Measurements from ENCODE around the gene AKR7A3.

The AKR7A3 gene

GRCh38 chr1:19254416-19254815 lies 34.2 kb downstream of the AKR7A3 start:
- no peak for TF ChIP-seq CTCF (IDR thresholded peaks at IDR 0.05; ENCODE audit: extremely low read depth, missing control alignments)
- no peak for DNase-seq (ENCODE audit: low spot score)

- DNase-seq (ENCODE audit: low spot score) = peak; percentile 93
- TF ChIP-seq CTCF (IDR thresholded peaks at IDR 0.05; ENCODE audit: extremely low read depth, missing control alignments) = no peak
Observed at GRCh38 chr1:19251305-19252196, 37.0 kb downstream of the AKR7A3 start, which contains the start of the genes EMC1 and MRTO4. TSS of gene EMC1 (minus strand) at chr1:19251524. CDS start at chr1:19251509, 15 bp downstream. TSS of gene MRTO4 (plus strand) at chr1:19251805. CDS start at chr1:19251836, 31 bp downstream.

GRCh38 chr1:19250629-19251304 lies 37.8 kb downstream of the AKR7A3 start:
- no peak for DNase-seq (ENCODE audit: low spot score)
- TF ChIP-seq CTCF (IDR thresholded peaks at IDR 0.05; ENCODE audit: extremely low read depth, missing control alignments) = no peak

GRCh38 chr1:19240673-19241538 lies 47.7 kb downstream of the AKR7A3 start:
- TF ChIP-seq CTCF (IDR thresholded peaks at IDR 0.05; ENCODE audit: extremely low read depth, missing control alignments) = peak; percentile 98
- peak; percentile 79 for DNase-seq (ENCODE audit: low spot score)

- no peak for TF ChIP-seq CTCF (IDR thresholded peaks at IDR 0.05; ENCODE audit: extremely low read depth, missing control alignments)
- DNase-seq (ENCODE audit: low spot score) = no peak
Observed at GRCh38 chr1:19239876-19240275, 48.7 kb downstream of the AKR7A3 start.

- DNase-seq (ENCODE audit: low spot score) = no peak
- TF ChIP-seq CTCF (IDR thresholded peaks at IDR 0.05; ENCODE audit: extremely low read depth, missing control alignments) = no peak
Observed at GRCh38 chr1:19234224-19234623, 54.3 kb downstream of the AKR7A3 start.
